ENCODE data around the gene GJB2.

The GJB2 gene

GRCh38 chr13:20142023-20142926 is 50.5 kb downstream of the GJB2 start:
- no peak for DNase-seq (ENCODE audit: low read depth)
- no peak overlapping the region for H3K4me3 ChIP-seq (ENCODE audit: low read depth, low read length)
- in situ Hi-C loops (cut with HindIII; ENCODE audit: low sequenced_read_pairs) = no loop called here
- TF ChIP-seq CTCF (IDR thresholded peaks at IDR 0.05; ENCODE audit: low read depth, low read length, missing control alignments) = no peak

GRCh38 chr13:20141238-20142022 is 51.3 kb downstream of the GJB2 start:
- no peak for TF ChIP-seq CTCF (IDR thresholded peaks at IDR 0.05; ENCODE audit: low read depth, low read length, missing control alignments)
- H3K4me3 ChIP-seq (ENCODE audit: low read depth, low read length) = no peak overlapping the region
- in situ Hi-C loops (cut with HindIII; ENCODE audit: low sequenced_read_pairs) = no loop called here
- no peak for DNase-seq (ENCODE audit: low read depth)

GRCh38 chr13:20140487-20140886 is 52.3 kb downstream of the GJB2 start:
- no peak for TF ChIP-seq CTCF (IDR thresholded peaks at IDR 0.05; ENCODE audit: low read depth, low read length, missing control alignments)
- no peak overlapping the region for H3K4me3 ChIP-seq (ENCODE audit: low read depth, low read length)
- no peak for DNase-seq (ENCODE audit: low read depth)
- in situ Hi-C loops (cut with HindIII; ENCODE audit: low sequenced_read_pairs) = no loop called here

GRCh38 chr13:20137875-20138274 is 54.9 kb downstream of the GJB2 start:
- no peak overlapping the region for H3K4me3 ChIP-seq (ENCODE audit: low read depth, low read length)

More at GRCh38 chr13:20137875-20138274, 54.9 kb downstream of the GJB2 start:
- in situ Hi-C loops (cut with HindIII; ENCODE audit: low sequenced_read_pairs) = loop anchor here (5.0 kb wide), 1 partner anchor 66 kb away; no protein-coding TSS in a partner anchor
- no peak for TF ChIP-seq CTCF (IDR thresholded peaks at IDR 0.05; ENCODE audit: low read depth, low read length, missing control alignments)
- no peak for DNase-seq (ENCODE audit: low read depth)
